Hepatocyte (in vitro differentiated cells): Measurements from ENCODE around the gene LRRC9. TPM values are rescaled to one million over a fixed set of nuclear protein-coding genes. Genes with fewer than 3 reads are reported as not detected.

Source experiments
- DNase-seq: peaks from one replicate; pipeline ENCODE4 v3.0.0-alpha.2; 2016; ENCODE audit warnings: low spot score
- H2AFZ ChIP-seq: fragments of 200-600 bp; sonication (generic); 2 replicates; pipeline ENCODE4 v1.6.0; 2016; ENCODE audit warnings: antibody characterized with exemption, mild to moderate bottlenecking
- H3K27ac ChIP-seq: fragments of 200-600 bp; sonication (generic); 2 replicates; pipeline ENCODE4 v1.5.1; 2016; ENCODE audit warnings: mild to moderate bottlenecking
- H3K27me3 ChIP-seq: fragments of 200-600 bp; sonication (generic); 2 replicates; pipeline ENCODE4 v1.6.1; 2016
- H3K36me3 ChIP-seq: fragments of 200-600 bp; sonication (generic); replicated peaks from 2 replicates; pipeline ENCODE4 v1.5.1; 2016; ENCODE audit warnings: low read depth; ENCODE audit not compliant: insufficient read depth
- H3K4me1 ChIP-seq: fragments of 200-600 bp; sonication (generic); 2 replicates; pipeline ENCODE4 v1.5.1; 2016; ENCODE audit warnings: mild to moderate bottlenecking, moderate library complexity; ENCODE audit not compliant: insufficient read depth
- H3K4me2 ChIP-seq: fragments of 200-600 bp; sonication (generic); 2 replicates; pipeline ENCODE4 v1.6.0; 2016
- H3K4me3 ChIP-seq: fragments of 200-600 bp; sonication (generic); 2 replicates; pipeline ENCODE4 v1.5.1; 2016; ENCODE audit warnings: mild to moderate bottlenecking
- H3K79me2 ChIP-seq: fragments of 200-600 bp; sonication (generic); 2 replicates; pipeline ENCODE4 v1.6.0; 2017; ENCODE audit warnings: mild to moderate bottlenecking
- H3K9me2 ChIP-seq: fragments of 200-600 bp; sonication (generic); replicated peaks from 2 replicates; pipeline ENCODE4 v1.6.0; 2017; ENCODE audit warnings: mild to moderate bottlenecking; ENCODE audit not compliant: insufficient read depth
- H3K9me3 ChIP-seq: fragments of 200-600 bp; sonication (generic); 2 replicates; pipeline ENCODE4 v1.5.1; 2016; ENCODE audit warnings: low read depth, mild to moderate bottlenecking
- H4K20me1 ChIP-seq: fragments of 200-600 bp; sonication (generic); 2 replicates; pipeline ENCODE4 v1.6.0; 2016; ENCODE audit warnings: mild to moderate bottlenecking; ENCODE audit not compliant: insufficient read depth, poor library complexity, severe bottlenecking
- EZH2 ChIP-seq: fragments of 200-600 bp; sonication (generic); IDR thresholded peaks from 2 replicates; pipeline ENCODE4 v1.6.1; 2016; ENCODE audit warnings: antibody characterized with exemption, mild to moderate bottlenecking, borderline replicate concordance
- EZH2phosphoT487 ChIP-seq: fragments of 200-600 bp; sonication (generic); IDR thresholded peaks from one replicate; pipeline ENCODE4 v1.6.1; 2018; ENCODE audit warnings: antibody characterized with exemption, mild to moderate bottlenecking, low read depth, moderate library complexity; ENCODE audit not compliant: unreplicated experiment, severe bottlenecking
- WGBS: methylation state at CpG from one replicate; pipeline ENCODE4 v1.1.6; 2016; ENCODE audit warnings: low lambda C conversion rate; ENCODE audit errors: missing lambda C conversion rate; 5-methylcytosine and 5-hydroxymethylcytosine counted together
- polyA plus RNA-seq: library from polyadenylated mRNA; unstranded; fragments of >200 nt; fragmentation: Nextera tagmentation; extraction: Ambion mirVana; gene quantifications from 2 replicates; pipeline ENCODE4 v1.2.1, GENCODE V29; 2016
- total RNA-seq: library from RNA; depleted of rRNA; stranded (reverse); fragments of >200 nt; gene quantifications from 2 replicates; pipeline ENCODE4 v1.2.3, GENCODE V29; 2014
- TF ChIP-seq, protein P1 (sequence below): fragments of 200-600 bp; sonication (generic); IDR thresholded peaks from 2 replicates; pipeline ENCODE4 v1.5.1; 2016; ENCODE audit warnings: antibody characterized with exemption, mild to moderate bottlenecking; ENCODE audit not compliant: poor library complexity

LRRC9 gene
- total and polyA plus RNA-seq, 2 experiments from 2014 or later = 0.13 to 2.1 TPM

DNA sequence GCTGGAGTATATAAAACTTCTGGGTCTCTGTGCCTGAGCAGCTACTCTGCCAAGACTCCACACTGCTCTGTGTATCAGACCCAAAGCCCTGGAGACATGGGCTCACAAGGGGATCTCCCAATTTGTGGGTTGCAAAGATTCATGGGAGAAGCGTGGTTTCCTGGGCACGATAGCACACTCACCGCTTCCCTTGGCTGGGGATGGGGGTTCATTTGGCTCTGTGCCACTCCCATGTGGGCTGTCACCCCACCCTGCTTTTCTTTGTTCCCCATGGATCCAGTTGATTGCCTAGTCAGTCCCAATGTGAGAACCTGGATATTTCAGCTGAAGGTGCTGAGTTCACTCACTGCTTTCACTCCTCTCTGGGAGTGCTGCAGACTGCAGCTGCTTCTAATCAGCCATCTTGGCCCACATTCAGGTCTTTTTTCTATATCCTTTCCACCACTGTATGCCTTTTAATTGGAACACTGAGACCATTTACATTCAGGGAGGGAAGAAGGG is 131.8 kb downstream of the LRRC9 start:
- peak; percentile 6 for DNase-seq
- no peaks in the 10 kb centered on the region for H4K20me1 ChIP-seq
- no peaks in the 10 kb centered on the region for H3K36me3 ChIP-seq
- TF ChIP-seq, protein P1, sequence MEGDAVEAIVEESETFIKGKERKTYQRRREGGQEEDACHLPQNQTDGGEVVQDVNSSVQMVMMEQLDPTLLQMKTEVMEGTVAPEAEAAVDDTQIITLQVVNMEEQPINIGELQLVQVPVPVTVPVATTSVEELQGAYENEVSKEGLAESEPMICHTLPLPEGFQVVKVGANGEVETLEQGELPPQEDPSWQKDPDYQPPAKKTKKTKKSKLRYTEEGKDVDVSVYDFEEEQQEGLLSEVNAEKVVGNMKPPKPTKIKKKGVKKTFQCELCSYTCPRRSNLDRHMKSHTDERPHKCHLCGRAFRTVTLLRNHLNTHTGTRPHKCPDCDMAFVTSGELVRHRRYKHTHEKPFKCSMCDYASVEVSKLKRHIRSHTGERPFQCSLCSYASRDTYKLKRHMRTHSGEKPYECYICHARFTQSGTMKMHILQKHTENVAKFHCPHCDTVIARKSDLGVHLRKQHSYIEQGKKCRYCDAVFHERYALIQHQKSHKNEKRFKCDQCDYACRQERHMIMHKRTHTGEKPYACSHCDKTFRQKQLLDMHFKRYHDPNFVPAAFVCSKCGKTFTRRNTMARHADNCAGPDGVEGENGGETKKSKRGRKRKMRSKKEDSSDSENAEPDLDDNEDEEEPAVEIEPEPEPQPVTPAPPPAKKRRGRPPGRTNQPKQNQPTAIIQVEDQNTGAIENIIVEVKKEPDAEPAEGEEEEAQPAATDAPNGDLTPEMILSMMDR = no peak
- TF ChIP-seq EZH2phosphoT487 (no peak), EZH2 (no peak)
- peak overlapping the region; percentile 32 for H3K4me2 ChIP-seq
- H3K9me3 ChIP-seq = no peaks in the 10 kb centered on the region
- no peak overlapping the region for H2AFZ ChIP-seq
- no peaks in the 10 kb centered on the region for H3K79me2 ChIP-seq
- H3K27ac ChIP-seq = peak overlapping the region; percentile 40
- H3K27me3 ChIP-seq = no peaks in the 10 kb centered on the region
- no peak overlapping the region for H3K4me3 ChIP-seq
- WGBS = 75% methylated on average over 3 of the region's 3 CpGs
- H3K4me1 ChIP-seq = no peaks in the 10 kb centered on the region
- H3K9me2 ChIP-seq = no peaks in the 10 kb centered on the region

DNA sequence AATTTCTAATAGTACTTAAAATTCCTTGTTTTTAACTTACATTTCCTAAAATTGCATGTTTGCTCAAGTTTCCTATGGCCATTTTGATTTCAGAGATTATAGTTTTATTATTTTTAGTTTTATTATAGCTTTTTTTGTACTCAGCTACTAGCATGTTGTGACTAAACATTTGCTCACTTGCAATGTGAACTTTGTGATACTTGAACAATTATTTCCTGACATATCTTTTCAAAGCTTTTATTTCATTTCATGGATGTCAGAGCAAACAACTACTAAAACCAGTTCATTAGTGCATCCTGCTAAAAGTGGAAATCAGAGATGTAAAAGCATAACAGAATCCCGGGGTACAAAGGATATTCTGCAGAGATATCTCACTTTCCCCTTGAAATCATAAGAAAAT is 138.1 kb downstream of the LRRC9 start:
- no peak overlapping the region for H3K27ac ChIP-seq
- no peak overlapping the region for H2AFZ ChIP-seq
- no peaks in the 10 kb centered on the region for H3K27me3 ChIP-seq
- 76% methylated on average over 1 of the region's 1 CpG for WGBS
- no peaks in the 10 kb centered on the region for H3K36me3 ChIP-seq
- H3K79me2 ChIP-seq = no peaks in the 10 kb centered on the region
- no peaks in the 10 kb centered on the region for H3K9me2 ChIP-seq
- H3K9me3 ChIP-seq = no peaks in the 10 kb centered on the region
- no peak for DNase-seq
- no peaks in the 10 kb centered on the region for H4K20me1 ChIP-seq
- H3K4me2 ChIP-seq = no peak overlapping the region
- TF ChIP-seq EZH2 = no peak
- TF ChIP-seq, protein P1 = no peak
- no peak for TF ChIP-seq EZH2phosphoT487
- no peaks in the 10 kb centered on the region for H3K4me1 ChIP-seq
- no peak overlapping the region for H3K4me3 ChIP-seq

DNA sequence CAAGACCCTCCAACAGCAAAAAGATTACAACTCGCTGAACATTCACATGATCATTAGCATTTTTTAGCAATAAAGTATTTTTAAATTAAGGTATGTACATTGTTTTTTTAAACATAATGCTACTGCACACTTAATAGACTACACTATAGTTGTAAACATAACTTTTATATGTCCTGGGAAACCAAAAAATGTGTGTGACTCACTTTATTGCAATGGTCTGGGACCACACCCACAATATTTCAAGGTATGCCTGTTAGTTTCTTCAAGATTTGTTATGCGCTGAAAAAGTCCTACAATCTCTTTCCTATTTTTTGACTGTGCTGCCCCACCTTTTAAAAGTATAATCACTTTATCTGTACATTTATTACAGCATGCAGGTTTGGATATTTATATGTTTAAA is 141.4 kb downstream of the LRRC9 start:
- Histone ChIP-seq H3K4me1 (no peaks in the 10 kb centered on the region), H3K9me3 (no peaks in the 10 kb centered on the region), H4K20me1 (no peaks in the 10 kb centered on the region), H3K4me2 (no peak overlapping the region), H3K27ac (no peak overlapping the region), H2AFZ (no peak overlapping the region), H3K79me2 (no peaks in the 10 kb centered on the region), H3K9me2 (no peaks in the 10 kb centered on the region), H3K4me3 (no peak overlapping the region), H3K36me3 (no peaks in the 10 kb centered on the region), H3K27me3 (no peaks in the 10 kb centered on the region)
- TF ChIP-seq, protein P1 = no peak
- TF ChIP-seq EZH2phosphoT487 (no peak), EZH2 (no peak)
- WGBS = 93% methylated on average over 2 of the region's 2 CpGs
- no peak for DNase-seq

DNA sequence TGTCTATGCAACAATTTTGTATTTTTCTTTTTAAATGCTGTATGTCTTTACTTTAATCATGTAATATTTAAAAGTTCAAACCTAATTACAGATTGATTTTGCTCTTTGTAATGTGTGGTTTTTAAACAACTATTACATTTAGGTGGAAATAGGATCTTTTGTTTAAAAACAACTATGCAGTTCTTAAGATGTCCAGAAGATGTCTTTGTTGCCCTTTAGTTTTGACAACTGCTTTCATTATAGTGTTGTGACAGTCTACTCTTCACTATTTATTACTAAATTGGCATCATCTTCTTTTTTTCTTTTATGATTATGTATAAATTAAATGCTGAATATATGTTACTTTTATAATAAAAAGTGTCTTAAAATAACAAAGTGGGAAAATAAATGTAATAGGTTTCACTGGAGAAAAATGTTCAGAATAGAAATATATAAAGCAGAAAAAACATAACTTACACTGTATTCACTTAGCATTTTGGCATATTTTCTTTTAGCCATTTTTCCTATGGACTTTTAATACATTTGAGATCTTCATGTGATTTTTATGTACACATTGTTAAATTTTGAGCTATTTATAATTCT is 144.6 kb downstream of the LRRC9 start:
- H3K9me3 ChIP-seq = no peaks in the 10 kb centered on the region
- H2AFZ ChIP-seq = no peak overlapping the region
- no peaks in the 10 kb centered on the region for H4K20me1 ChIP-seq
- H3K4me1 ChIP-seq = no peaks in the 10 kb centered on the region
- no peak overlapping the region for H3K4me3 ChIP-seq
- TF ChIP-seq, protein P1 = peak; percentile 67
- no peak for TF ChIP-seq EZH2
- TF ChIP-seq EZH2phosphoT487 = no peak
- H3K4me2 ChIP-seq = no peak overlapping the region
- peak; percentile 19 for DNase-seq
- H3K9me2 ChIP-seq = no peaks in the 10 kb centered on the region
- H3K79me2 ChIP-seq = no peaks in the 10 kb centered on the region
- no peaks in the 10 kb centered on the region for H3K27me3 ChIP-seq
- no peak overlapping the region for H3K27ac ChIP-seq
- H3K36me3 ChIP-seq = no peaks in the 10 kb centered on the region
